CD4-positive, alpha-beta T cell treated with Interleukin-6 for 4 hours (primary cell): ENCODE measurements around the gene HTRA2.

Experiments used
- DNase-seq: peaks from one replicate; pipeline ENCODE4 v3.0.0-alpha.2; 2020; ENCODE audit warnings: mixed read lengths

Gene HTRA2

DNA sequence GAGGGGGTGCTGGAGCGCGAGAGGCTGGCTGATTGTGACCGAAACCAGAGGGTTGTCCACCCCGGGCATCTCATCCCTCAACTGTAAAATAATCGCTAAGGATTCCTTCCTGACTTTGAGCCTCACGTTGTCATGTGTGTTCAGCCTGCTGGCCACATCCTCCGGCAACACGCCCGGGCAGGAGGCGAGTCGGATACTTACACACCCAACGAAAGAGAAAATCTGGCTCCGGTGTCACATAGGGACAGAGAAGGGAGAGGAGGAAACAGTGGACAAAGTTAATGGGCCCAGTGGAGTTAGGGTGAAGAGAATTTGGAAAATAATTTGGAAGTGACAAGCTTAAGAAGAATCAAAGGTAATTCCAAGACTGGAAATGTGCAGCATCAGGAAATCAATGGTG, 13.1 kb upstream of the HTRA2 start:
- DNase-seq = no peak

DNA sequence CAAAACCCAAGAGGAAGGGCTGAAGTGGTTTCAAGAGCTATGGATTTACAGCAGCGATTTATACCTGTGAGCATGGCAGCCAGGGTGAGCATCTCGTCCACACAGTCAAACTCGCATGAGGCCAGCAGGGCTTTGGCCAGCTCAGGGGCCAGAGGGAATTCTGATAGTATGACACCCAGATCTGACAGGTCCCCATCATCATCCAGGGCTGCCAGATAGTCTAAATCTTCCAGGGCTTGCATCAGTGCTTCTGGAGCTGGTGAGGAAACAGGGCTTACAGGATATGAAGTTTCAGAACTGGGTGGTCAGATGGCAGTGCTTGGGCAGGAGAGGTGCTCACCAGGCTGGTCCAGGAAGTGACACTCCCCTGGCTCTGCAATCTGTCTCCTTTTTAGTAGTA, 7.2 kb upstream of the HTRA2 start:
- DNase-seq = no peak

DNA sequence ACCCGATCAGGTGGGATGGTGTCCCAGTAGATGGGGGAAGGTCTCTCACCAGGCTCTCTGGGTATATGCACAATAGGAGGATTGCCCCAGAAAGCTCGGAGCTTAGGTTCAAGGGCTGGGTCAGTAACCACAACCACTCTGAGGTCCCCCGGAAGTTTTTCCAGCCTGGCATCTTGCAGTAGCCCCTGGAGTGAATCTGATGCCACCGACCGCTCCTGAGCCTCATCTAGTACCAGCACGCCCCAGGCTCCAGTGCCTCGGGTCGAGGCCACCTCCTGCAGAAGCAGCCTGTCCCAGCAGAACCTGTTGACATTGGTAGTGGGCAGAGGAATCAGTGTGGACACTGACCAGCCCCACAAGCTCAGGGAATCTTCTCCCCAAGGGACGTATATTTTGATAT, 5.7 kb upstream of the HTRA2 start:
- no peak for DNase-seq

DNA sequence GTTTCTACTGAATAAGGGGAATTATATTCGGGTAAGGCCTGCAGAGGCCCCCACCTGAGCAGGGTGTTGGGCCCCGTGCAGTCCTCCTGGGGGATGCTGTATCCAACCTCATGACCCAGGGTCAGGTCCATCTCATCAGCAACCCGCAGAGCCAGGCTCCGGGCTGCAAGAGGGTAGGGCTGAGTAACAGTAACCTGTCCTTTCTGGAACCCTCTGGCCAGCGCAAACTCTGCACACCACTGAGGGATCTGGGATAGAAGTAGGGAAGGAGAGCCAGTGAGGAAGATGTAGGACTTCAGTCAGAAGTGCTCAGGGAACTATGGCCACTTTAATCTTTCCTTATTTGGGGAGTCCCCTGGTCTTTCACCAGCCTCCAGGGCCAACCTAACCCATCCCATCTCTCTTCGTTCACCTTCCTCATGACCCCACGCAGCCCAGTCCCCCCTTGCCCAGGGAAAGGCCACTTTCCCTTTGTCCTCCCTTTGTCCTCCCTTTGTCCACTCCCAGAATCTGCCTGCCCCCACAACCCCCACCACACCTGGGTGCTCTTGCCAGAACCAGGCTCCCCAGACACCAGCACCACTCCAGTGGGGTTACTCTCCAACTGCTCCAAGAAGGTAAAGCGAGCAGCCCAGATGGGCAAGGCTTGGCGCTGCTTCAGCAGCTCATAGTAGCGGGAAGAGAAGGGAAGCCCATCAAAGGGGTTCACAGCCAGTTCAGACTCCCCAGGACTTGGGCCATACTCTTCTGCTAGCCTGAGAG, 4.6 kb upstream of the HTRA2 start:
- no peak for DNase-seq

DNA sequence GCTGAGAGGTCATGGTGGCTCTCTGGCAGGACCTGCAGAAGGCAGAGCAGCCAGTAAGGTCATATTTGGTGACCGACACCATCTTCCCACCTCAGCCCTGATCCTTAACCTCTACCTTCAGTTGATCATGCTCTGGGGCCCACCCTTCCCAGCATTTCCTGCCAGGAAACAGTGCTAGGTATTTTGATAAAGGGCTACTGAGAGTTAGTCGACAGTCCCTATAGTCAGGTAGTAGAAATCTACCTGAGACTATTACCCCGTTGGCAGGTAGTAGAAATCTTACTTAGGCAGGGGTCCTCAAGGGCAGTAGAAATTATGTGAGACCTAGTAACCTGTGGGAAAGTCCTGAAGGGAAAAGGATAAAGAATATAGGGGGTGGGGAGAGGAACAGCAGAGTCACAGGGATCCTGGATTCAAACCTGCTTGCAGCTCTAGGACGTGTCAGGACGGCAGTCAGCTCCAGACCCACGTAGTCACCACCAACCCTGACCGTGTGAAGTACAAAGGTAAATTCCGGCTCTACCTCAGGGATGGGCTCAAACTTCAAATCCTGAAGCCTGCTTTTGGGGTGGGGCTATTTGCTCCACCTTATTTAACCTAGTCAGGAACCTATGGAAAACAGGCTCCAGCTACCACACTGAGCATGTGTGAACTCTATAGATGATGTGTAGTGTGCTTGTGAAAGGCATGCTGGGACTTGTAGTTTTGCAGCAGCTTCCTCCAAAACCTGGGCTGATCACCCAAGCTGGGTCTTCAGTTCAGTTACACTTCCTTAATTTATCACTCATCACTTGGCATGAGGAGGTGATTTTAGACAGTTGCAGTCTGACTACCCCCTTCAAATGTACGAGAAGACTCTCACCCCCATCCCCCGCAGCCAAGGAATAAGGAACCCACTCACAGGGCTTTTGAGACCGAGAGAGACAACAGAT, 3.8 kb upstream of the HTRA2 start, which contains the start of gene DQX1:
TSS of gene DQX1 (minus strand) at position 515 of the 932 bp plus-strand sequence. CDS start at position 13, 502 bp downstream.
- DNase-seq = peak; percentile 28

DNA sequence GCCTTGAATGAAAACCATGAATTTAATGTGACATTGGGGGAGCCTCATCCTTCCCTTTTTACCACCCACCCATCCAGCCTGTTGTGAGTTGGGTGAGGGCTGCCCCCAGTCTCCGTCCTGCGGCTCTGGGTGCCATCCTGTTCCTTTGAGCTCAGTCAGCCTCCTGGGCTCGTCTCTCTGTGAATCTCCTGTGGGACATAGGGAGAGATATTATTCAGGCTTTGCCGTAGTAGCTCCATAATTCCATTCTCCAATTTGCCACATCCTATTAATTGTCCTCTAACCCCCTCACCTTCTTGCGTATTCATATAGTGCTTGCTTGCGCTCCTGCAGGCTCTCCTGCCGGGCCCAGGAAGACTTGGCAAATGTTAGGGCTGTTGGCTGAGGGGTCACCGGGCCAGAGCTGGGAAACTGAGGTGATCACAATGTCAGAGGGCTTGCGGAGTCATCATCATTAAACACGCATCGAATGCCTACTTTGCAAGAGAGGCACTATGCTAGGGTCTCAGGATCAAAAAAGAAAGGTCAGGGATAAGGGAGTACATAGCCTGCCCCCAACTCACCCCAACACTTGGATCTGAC, 3.0 kb upstream of the HTRA2 start:
- no peak for DNase-seq

DNA sequence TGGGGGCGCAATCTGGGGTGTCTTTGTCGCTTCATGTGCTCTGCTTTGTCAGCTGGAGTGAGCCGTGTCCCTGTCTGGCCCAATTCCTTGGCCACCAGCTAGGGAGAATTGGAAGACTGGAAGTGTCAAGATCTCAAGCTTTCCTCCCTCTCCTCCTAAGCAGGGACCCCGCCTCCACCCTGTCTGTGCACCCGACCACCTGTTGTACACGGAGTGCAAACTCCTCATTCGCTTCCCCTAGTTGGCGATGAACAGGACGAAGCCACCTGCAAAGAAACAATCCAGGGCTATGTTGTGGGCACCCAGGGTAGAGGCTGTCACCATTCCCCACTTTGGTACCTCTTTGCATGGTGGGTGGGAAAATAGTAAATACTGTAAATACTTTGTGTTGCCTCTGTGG, 2.0 kb upstream of the HTRA2 start:
- no peak for DNase-seq

DNA sequence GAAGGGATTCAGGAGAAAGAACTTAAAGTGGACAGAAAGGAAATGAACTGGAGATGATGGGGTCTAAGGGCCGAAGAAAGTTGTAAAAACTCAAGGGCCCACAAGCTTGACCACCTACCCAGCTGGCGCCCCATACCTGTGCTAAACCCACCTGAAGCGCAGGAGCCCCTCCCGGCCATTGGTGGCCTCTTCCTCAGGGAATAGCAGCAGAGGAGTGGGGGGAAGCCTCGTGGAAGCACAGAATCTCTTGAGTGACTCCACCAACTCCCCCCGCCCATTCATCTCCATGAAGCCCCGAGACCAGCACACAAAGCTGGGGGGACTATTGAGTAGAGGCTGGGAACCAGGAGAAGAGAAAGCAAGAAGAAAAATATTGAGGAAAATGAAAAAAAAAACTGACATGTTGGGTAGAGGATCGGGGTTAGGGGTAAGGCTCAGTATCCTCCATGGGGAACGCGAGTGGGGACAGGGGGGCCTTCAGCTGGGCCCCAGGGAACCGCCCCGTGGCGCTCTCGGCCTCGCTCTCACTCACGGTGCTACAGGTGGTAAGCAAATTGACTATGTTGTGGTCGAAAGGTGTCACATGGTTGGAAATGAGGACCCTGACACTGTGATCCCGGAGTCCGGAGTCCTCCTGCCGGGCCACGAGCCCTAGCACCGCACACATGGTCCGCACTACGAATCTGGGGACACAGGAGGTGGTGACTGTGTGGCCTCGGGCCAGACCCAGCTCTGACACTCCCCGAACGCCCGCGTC, 955 bp upstream of the HTRA2 start:
- no peak for DNase-seq

DNA sequence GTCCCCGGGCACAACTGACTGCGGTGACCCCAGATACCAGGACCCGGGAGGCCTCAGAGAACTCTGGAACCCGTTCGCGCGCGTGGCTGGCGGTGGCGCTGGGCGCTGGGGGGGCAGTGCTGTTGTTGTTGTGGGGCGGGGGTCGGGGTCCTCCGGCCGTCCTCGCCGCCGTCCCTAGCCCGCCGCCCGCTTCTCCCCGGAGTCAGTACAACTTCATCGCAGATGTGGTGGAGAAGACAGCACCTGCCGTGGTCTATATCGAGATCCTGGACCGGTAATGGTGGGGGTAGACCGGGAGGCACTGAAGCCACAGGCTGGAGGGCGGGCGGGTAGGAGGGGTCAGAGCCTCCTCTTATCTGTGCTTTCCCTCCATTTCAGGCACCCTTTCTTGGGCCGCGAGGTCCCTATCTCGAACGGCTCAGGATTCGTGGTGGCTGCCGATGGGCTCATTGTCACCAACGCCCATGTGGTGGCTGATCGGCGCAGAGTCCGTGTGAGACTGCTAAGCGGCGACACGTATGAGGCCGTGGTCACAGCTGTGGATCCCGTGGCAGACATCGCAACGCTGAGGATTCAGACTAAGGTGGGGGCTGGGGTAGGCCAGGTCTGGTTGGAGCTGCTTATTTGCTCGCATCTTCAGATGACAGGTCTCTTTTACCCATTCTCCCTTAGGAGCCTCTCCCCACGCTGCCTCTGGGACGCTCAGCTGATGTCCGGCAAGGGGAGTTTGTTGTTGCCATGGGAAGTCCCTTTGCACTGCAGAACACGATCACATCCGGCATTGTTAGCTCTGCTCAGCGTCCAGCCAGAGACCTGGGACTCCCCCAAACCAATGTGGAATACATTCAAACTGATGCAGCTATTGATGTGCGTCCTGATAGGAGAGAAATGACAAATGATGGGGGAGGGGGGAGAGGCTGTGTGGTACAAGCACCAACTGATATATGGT, 780 bp downstream of the HTRA2 start:
- DNase-seq = peak; percentile 50

DNA sequence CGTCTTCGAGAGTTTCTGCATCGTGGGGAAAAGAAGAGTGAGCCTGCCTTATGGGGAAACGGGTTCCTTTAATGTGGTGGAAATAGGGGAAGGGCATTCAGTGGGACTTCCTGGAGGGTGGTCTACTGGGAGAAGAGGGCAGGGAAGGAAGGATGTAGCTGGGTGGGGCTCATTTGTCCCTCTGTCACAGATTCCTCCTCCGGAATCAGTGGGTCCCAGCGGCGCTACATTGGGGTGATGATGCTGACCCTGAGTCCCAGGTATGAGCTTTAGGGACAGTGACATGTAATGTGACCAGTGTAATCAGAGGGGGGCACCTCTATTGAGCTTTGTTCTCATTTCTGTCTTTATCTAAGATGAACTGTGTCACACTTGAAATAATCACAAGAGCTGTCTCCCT, 1.9 kb downstream of the HTRA2 start:
- DNase-seq = no peak

DNA sequence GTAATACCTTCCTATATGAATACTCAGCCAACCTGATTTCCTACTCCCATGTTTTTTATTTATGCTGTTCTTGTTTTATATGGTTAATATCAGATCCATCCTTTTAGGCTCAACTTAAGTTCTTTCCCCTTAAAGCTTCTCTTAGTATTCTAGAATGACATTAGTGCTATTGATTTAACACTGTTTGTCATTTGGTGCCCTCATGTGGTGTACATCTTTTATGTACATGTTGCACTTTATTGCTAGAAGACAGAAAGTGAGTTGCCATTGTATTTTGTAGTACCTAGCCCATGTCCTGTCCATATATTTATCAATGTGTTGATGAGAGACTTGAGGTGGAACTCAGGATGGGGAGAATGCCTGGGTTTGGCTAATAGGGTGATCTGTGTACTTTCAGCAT, 2.5 kb downstream of the HTRA2 start:
- DNase-seq = no peak

DNA sequence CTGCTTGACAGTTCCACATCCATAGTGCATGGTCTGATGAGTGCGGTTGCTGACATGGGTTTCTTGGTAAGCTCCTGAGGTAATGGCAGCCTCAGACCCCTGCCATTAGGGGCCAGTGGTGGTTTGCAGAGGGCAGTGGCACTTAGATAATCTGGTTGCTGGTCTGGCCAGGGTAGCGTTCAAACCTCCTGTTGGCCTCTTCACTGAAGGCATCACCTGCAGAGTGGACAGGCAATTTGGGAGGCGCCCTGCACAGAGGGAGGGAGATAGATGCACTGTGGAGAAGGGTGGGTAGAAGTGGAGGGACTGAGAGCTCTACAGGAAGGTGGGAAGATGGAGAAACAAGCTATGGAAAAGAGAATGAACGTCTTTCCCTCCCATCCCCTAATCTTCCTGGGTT, 3.7 kb downstream of the HTRA2 start:
- DNase-seq = no peak

DNA sequence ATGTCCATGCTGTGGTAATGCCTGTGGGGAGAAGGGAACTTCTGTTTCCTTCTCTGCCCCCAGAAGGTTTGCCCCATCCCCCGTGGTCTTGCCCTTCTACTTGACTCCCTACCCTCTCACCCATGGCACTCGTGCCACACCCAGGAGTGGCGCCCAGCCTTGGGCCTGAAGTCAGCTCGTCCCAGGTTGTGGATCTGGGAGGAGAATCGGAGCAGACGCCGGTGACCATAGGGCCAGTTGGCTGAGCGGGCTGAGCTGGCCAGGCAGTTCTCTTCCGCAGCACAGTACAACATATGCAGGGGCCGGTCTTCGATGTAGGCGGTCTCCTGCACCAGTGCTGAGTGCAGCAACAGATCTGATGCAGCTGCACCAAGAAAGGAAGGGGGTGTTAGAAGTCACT, 4.7 kb downstream of the HTRA2 start:
- no peak for DNase-seq

DNA sequence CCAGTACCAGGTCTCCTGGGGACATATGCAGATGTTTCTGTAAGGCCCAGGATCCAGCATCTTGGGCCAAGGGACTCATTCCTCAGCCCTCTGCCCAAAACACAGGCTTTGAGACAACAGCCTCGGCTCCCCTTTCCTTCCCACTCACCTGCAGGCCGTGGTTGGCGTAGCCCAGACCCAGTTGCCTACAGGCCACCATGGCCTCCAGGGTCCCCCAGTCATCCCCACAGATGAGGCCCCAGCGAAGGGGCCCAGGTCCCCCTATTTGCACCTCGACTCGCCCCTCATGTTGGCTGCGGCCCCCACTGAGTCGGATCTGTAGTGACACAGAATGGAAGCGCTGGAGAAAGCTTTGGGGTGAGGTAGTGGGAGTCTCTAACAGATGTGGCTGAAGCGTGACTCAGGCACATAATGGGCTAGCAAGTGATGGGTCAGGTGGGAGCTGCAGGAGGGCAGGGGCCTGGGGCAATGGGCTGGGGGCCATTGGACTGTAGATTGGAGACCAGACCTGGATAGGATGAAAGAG, 5.8 kb downstream of the HTRA2 start:
- no peak for DNase-seq

DNA sequence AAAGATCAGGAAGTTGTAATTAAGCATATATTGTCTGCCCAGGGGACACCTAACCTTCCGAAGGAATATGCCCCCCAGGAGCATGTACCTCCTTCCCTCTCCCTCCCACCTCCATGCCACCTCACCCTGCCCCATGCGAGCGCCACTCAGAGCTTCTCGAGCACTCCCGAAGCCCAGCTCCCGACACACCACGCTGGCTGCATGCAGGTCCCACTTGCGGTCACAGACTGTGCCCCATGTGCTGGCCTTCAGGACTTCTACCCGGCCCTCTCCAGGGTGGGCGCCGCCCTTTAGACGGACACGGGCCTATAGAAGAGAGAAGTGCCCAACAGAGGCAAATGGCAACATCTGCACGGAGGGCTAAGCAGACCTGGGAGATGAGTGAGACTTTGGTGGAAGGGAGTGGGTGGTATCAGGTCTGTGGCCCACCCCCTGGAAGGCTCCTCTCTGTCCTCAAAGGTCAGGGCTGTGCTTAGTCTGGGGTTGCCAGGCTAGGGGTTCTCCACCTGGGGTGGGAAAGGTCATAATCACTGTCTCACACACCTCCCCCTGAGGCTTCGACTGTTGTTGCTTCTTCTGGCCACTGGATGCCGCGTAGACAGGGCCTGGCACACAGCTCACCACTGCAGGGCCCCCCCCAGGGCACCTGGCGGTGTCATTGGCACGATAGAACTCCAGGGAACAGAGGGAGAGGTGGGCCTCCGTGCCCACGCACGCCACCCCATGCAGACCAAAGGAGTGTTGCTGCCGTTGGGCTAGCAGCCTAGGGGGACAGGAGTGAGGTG, 6.6 kb downstream of the HTRA2 start:
- no peak for DNase-seq

DNA sequence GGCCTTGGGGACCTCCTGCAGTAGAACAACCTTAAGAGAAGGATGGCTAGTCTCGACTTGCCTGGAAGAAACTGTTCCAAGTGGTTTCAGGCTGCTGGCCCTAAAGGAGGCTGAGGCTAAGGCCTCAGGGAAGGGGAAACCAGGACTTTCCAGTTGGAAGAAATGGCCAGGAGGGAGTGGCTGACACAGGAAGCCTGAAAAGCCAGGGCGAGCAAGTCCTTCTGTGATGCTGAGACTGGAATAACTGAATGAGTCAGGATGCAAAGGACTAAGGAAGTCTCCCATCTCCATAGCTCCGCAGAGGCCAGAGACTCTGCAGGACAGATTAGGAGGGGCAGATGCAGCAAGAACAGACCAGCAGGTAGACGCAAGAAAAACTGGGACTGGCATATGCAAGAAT, 7.4 kb downstream of the HTRA2 start:
- no peak for DNase-seq

DNA sequence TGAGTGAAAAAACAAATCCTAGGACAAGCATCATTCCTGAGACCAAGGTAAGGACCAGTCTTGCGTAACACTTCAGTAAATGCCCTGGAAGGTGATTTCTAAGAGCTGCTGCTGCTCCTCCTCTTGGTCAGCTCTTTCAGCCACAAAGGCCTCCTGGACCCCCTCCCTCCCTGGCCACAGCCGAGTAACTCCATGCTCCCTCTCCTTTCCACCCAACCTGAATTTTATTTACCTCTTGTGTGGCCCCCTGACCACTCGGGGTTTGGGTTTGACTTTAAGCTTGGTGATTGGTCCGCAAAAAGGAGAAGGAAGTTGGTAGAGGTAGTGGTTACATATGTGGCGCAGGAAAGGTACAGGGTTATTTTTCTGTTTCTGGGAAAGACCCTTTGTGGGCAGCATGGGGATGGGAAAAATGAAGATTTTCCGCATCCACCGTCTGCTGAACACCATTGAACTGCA, 9.2 kb downstream of the HTRA2 start:
- no peak for DNase-seq

DNA sequence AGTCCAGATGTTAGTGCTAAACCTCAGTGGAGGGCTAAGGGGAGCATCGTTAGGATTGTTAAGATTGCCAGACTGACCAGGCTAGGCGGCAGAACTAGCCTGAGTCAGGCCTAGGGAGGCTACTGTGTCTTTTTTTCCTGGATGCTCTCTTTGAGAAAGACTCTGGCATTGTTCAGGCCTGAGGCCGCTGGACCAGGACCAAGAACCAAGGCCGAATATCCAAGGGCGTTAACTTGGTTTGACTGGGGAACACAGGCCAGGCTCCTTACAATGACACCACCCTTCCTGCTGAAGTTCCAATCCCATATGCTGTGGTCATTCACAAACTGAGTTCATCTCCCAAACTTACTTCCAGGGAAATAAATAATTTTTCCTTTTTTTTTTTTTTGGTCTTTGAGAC, 10.6 kb downstream of the HTRA2 start:
- no peak for DNase-seq

DNA sequence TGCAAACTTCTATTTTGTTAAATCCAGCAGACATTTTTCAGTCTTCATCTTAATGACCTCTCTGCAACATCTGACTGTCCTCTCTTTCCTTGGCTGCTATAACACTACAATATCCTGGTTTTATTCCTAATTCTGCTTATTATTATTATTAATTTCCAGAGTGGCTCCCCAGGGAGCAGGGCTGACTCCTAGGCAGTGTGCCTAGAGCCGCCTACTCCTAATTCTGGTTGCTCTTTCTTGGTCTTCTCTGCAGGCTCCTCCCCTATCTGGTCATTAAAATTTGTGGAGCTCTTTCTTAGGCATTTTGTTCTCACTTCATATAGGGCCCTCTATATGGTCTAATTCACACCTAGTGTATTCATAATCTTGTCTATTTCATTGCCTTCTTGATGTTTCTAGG, 13.2 kb downstream of the HTRA2 start:
- no peak for DNase-seq

DNA sequence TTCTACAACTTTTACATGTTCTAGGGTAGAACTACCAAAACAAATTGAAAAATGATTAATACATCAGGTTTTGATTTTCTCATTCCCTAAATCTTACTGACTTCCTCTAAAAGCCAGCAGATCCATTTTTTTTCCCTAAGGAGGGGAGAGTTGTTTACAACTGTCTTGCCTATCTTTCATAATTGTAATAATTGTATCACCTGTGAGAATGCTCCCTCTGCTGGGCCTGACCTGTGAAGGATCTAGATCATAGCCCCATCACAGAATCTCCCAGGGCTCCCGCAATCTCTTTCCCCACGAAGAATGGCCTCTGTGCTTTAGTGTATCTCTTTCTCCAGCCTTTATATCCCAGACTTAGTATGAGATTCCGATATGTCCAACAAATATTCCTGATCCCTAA, 14.9 kb downstream of the HTRA2 start:
- peak; percentile 38 for DNase-seq

DNA sequence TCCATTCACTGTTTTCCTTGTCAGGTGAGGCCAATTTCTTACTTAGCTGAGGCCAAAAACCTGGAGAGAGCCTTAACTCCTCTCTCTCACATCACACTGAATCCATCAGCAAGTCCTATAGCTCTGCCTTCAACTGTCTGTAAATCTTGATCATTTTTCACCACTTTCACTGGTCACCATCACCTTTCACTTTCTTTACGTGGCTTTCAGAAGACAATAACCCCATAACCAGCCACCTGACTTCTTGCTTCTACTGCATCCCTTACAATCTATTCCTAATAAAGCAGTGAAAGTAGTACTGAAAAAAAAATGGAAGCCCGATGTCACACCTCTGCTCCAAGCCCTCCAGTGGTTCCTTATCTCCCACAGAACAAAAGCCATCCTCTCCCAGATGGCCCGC, 16.3 kb downstream of the HTRA2 start:
- no peak for DNase-seq
